HEK293 (cell line): ENCODE results near the gene RNF19B.

ENCODE experiments used
- MYNN ChIP-seq: fragments of 450-650 bp; formaldehyde crosslinking; IDR thresholded peaks from 2 replicates; pipeline ENCODE4 v1.5.1; 2016; ENCODE audit warnings: missing biosample characterization, missing genetic modification characterization, borderline replicate concordance
- PRDM1 ChIP-seq: fragments of 450-650 bp; formaldehyde crosslinking; IDR thresholded peaks from 2 replicates; pipeline ENCODE4; 2016; ENCODE audit warnings: missing biosample characterization, missing genetic modification characterization
- REPIN1 ChIP-seq: fragments of 450-650 bp; formaldehyde crosslinking; IDR thresholded peaks from 2 replicates; pipeline ENCODE4 v1.5.1; 2017; ENCODE audit warnings: missing biosample characterization, missing genetic modification characterization, low read depth
- YY1 ChIP-seq: fragments of 450-650 bp; formaldehyde crosslinking; IDR thresholded peaks from 2 replicates; pipeline ENCODE4 v1.5.1; 2018; ENCODE audit warnings: missing biosample characterization, missing genetic modification characterization
- ZBTB10 ChIP-seq: fragments of 450-650 bp; formaldehyde crosslinking; IDR thresholded peaks from 2 replicates; pipeline ENCODE4 v1.5.1; 2016; ENCODE audit warnings: missing biosample characterization, missing genetic modification characterization
- ZBTB20 ChIP-seq: fragments of 450-650 bp; formaldehyde crosslinking; IDR thresholded peaks from 2 replicates; pipeline ENCODE4 v1.5.1; 2016; ENCODE audit warnings: missing biosample characterization, missing genetic modification characterization
- ZIC2 ChIP-seq: fragments of 450-650 bp; formaldehyde crosslinking; IDR thresholded peaks from 2 replicates; pipeline ENCODE4 v1.5.1; 2016; ENCODE audit warnings: missing biosample characterization, missing genetic modification characterization
- ZNF112 ChIP-seq: fragments of 450-650 bp; formaldehyde crosslinking; IDR thresholded peaks from 2 replicates; pipeline ENCODE4 v1.5.0; 2017; ENCODE audit warnings: missing biosample characterization, missing genetic modification characterization
- ZNF114 ChIP-seq: fragments of 450-650 bp; formaldehyde crosslinking; IDR thresholded peaks from 2 replicates; pipeline ENCODE4 v1.5.0; 2017; ENCODE audit warnings: missing biosample characterization, missing genetic modification characterization
- ZNF146 ChIP-seq: fragments of 450-650 bp; formaldehyde crosslinking; IDR thresholded peaks from 2 replicates; pipeline ENCODE4 v1.5.1; 2016; ENCODE audit warnings: missing biosample characterization, missing genetic modification characterization
- ZNF24 ChIP-seq: fragments of 450-650 bp; formaldehyde crosslinking; IDR thresholded peaks from 2 replicates; pipeline ENCODE4 v1.5.1; 2016; ENCODE audit warnings: missing biosample characterization, missing genetic modification characterization
- ZNF324 ChIP-seq: fragments of 450-650 bp; formaldehyde crosslinking; IDR thresholded peaks from 2 replicates; pipeline ENCODE4 v1.5.1; 2016; ENCODE audit warnings: missing biosample characterization, missing genetic modification characterization
- ZNF341 ChIP-seq: fragments of 450-650 bp; formaldehyde crosslinking; IDR thresholded peaks from 2 replicates; pipeline ENCODE4; 2016; ENCODE audit warnings: low read depth, missing biosample characterization, missing genetic modification characterization
- ZNF37A ChIP-seq: fragments of 450-650 bp; IDR thresholded peaks from 2 replicates; pipeline ENCODE4 v1.5.1; 2018; ENCODE audit warnings: missing biosample characterization, missing genetic modification characterization
- ZNF488 ChIP-seq: fragments of 450-650 bp; formaldehyde crosslinking; IDR thresholded peaks from 2 replicates; pipeline ENCODE4 v1.5.1; 2016; ENCODE audit warnings: missing biosample characterization, missing genetic modification characterization
- ZNF501 ChIP-seq: fragments of 450-650 bp; formaldehyde crosslinking; IDR thresholded peaks from 2 replicates; pipeline ENCODE4 v1.5.1; 2016; ENCODE audit warnings: missing biosample characterization, missing genetic modification characterization
- ZNF549 ChIP-seq: fragments of 450-650 bp; IDR thresholded peaks from 2 replicates; pipeline ENCODE4 v1.5.1; 2018; ENCODE audit warnings: missing biosample characterization, missing genetic modification characterization, mild to moderate bottlenecking, inconsistent platforms, moderate library complexity
- ZNF704 ChIP-seq: fragments of 450-650 bp; formaldehyde crosslinking; IDR thresholded peaks from 2 replicates; pipeline ENCODE4 v1.5.1; 2016; ENCODE audit warnings: missing biosample characterization, missing genetic modification characterization
- ZNF707 ChIP-seq: fragments of 450-650 bp; formaldehyde crosslinking; IDR thresholded peaks from 2 replicates; pipeline ENCODE4 v1.5.1; 2016; ENCODE audit warnings: missing biosample characterization, missing genetic modification characterization
- ZNF785 ChIP-seq: fragments of 450-650 bp; formaldehyde crosslinking; IDR thresholded peaks from 2 replicates; pipeline ENCODE4 v1.5.1; 2016; ENCODE audit warnings: missing biosample characterization, missing genetic modification characterization
- TF ChIP-seq, protein P1 (sequence below): fragments of 450-650 bp; formaldehyde crosslinking; IDR thresholded peaks from 2 replicates; pipeline ENCODE4 v1.5.1; 2016; ENCODE audit warnings: missing biosample characterization, missing genetic modification characterization, low read depth
- TF ChIP-seq, protein P2 (sequence below): fragments of 450-650 bp; formaldehyde crosslinking; IDR thresholded peaks from 2 replicates; pipeline ENCODE4 v1.5.1; 2016; ENCODE audit warnings: missing biosample characterization, missing genetic modification characterization
- TF ChIP-seq, protein P3 (sequence below): fragments of 450-650 bp; IDR thresholded peaks from 2 replicates; pipeline ENCODE4 v1.5.1; 2018; ENCODE audit warnings: missing biosample characterization, mild to moderate bottlenecking, missing genetic modification characterization
- TF ChIP-seq, protein P4 (sequence below): fragments of 450-650 bp; formaldehyde crosslinking; IDR thresholded peaks from 2 replicates; pipeline ENCODE4 v1.5.1; 2016; ENCODE audit warnings: missing biosample characterization, missing genetic modification characterization

Gene RNF19B

DNA sequence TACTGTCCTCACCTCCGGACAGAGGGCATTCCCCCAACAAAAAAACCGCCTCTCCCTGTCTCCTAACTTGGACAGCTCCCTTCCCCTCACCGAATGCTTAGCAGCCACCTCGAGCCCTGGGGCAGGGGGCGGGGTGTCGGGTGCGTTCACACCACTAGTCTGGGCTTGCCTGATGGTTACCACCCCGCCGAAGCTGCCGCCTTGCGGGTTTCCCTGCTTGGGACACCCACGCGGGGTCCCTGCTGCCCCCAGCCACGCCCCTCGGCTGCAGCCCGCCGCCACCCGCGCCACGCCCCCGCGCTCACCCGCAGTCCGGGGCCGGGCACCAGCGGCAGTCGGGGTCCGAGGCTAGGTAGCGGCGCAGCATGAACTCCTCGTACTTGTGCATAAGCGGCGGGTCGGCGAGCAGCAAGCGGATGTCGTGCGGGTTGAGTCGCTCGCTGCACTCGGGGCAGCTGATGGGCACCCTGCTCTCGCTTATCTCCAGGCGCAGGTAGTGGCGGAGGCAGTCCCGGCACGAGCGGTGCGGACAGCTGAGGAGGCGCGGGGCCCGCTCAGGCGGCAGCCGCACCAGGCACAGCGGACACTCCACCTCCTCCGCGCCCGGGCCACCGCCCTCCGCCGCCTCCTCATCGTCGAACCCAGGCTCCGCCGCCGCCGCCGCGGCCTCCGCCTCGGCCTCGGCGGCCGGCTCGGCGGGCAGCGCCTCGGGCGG lies 706 bp downstream of the RNF19B start (continued):
- TF ChIP-seq, protein P1, sequence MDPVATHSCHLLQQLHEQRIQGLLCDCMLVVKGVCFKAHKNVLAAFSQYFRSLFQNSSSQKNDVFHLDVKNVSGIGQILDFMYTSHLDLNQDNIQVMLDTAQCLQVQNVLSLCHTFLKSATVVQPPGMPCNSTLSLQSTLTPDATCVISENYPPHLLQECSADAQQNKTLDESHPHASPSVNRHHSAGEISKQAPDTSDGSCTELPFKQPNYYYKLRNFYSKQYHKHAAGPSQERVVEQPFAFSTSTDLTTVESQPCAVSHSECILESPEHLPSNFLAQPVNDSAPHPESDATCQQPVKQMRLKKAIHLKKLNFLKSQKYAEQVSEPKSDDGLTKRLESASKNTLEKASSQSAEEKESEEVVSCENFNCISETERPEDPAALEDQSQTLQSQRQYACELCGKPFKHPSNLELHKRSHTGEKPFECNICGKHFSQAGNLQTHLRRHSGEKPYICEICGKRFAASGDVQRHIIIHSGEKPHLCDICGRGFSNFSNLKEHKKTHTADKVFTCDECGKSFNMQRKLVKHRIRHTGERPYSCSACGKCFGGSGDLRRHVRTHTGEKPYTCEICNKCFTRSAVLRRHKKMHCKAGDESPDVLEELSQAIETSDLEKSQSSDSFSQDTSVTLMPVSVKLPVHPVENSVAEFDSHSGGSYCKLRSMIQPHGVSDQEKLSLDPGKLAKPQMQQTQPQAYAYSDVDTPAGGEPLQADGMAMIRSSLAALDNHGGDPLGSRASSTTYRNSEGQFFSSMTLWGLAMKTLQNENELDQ (tag by site-specific recombination): no peak
- TF ChIP-seq, protein P2, sequence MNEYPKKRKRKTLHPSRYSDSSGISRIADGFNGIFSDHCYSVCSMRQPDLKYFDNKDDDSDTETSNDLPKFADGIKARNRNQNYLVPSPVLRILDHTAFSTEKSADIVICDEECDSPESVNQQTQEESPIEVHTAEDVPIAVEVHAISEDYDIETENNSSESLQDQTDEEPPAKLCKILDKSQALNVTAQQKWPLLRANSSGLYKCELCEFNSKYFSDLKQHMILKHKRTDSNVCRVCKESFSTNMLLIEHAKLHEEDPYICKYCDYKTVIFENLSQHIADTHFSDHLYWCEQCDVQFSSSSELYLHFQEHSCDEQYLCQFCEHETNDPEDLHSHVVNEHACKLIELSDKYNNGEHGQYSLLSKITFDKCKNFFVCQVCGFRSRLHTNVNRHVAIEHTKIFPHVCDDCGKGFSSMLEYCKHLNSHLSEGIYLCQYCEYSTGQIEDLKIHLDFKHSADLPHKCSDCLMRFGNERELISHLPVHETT (tag by site-specific recombination): no peak
- TF ChIP-seq ZNF488 (tag by site-specific recombination) (no peak), ZBTB20 (tag by site-specific recombination) (peak; percentile 93), YY1 (tag by site-specific recombination) (no peak), ZNF112 (tag by site-specific recombination) (no peak), ZNF37A (tag by site-specific recombination) (no peak), ZNF146 (tag by site-specific recombination) (no peak), REPIN1 (tag by site-specific recombination) (no peak), ZNF341 (tag by site-specific recombination) (peak; percentile 65), ZNF324 (no peak; the same call in 1 of the 2 replicates), ZNF707 (tag by site-specific recombination) (no peak), ZNF24 (no peak), ZNF501 (tag by site-specific recombination) (no peak), ZNF704 (tag by site-specific recombination) (no peak), MYNN (tag by site-specific recombination) (no peak), ZNF785 (tag by site-specific recombination) (no peak), ZNF114 (tag by site-specific recombination) (no peak), PRDM1 (no peak), ZBTB10 (no peak), ZIC2 (tag by site-specific recombination) (peak; percentile 87), ZNF549 (no peak)
- TF ChIP-seq, protein P3, sequence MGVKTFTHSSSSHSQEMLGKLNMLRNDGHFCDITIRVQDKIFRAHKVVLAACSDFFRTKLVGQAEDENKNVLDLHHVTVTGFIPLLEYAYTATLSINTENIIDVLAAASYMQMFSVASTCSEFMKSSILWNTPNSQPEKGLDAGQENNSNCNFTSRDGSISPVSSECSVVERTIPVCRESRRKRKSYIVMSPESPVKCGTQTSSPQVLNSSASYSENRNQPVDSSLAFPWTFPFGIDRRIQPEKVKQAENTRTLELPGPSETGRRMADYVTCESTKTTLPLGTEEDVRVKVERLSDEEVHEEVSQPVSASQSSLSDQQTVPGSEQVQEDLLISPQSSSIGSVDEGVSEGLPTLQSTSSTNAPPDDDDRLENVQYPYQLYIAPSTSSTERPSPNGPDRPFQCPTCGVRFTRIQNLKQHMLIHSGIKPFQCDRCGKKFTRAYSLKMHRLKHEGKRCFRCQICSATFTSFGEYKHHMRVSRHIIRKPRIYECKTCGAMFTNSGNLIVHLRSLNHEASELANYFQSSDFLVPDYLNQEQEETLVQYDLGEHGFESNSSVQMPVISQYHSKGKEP (tag by site-specific recombination): peak; percentile 46; the same call in 1 of the 2 replicates
- TF ChIP-seq, protein P4, sequence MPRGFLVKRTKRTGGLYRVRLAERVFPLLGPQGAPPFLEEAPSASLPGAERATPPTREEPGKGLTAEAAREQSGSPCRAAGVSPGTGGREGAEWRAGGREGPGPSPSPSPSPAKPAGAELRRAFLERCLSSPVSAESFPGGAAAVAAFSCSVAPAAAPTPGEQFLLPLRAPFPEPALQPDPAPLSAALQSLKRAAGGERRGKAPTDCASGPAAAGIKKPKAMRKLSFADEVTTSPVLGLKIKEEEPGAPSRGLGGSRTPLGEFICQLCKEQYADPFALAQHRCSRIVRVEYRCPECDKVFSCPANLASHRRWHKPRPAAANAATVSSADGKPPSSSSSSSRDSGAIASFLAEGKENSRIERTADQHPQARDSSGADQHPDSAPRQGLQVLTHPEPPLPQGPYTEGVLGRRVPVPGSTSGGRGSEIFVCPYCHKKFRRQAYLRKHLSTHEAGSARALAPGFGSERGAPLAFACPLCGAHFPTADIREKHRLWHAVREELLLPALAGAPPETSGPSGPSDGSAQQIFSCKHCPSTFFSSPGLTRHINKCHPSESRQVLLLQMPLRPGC (tag by site-specific recombination): no peak
